HTERT RPE-1 (cell line): ENCODE data around the gene LYPD4.

Experiments
- in situ Hi-C: fragments of 300-500 bp; cut with MboI; formaldehyde crosslinking; loops from 4 replicates; pipeline ENCODE4 v1.14.3; 2020; ENCODE audit warnings: low sequenced_read_pairs

LYPD4 gene

GRCh38 chr19:41844601-41845000 lies at the start of gene LYPD4:
Gene LYPD4, minus strand, starts transcription at chr19:41844683. Its CDS starts 5,398 bp downstream, at chr19:41839285.
- in situ Hi-C loops: no loop called here

- in situ Hi-C loops: no loop called here
These were observed 49.4 kb upstream of the LYPD4 start for GRCh38 chr19:41893899-41894298.

GRCh38 chr19:41892173-41892902 lies 47.9 kb upstream of the LYPD4 start:
- in situ Hi-C loops: no loop called here

- in situ Hi-C loops: no loop called here
These were observed 46.5 kb upstream of the LYPD4 start for GRCh38 chr19:41890936-41891335.

- in situ Hi-C loops: no loop called here
These were observed 45.4 kb upstream of the LYPD4 start for GRCh38 chr19:41889896-41890295.

GRCh38 chr19:41888926-41889325 lies 44.4 kb upstream of the LYPD4 start:
- in situ Hi-C loops: no loop called here

- in situ Hi-C loops: no loop called here
These were observed 43.4 kb upstream of the LYPD4 start for GRCh38 chr19:41887711-41888382.

GRCh38 chr19:41886761-41887710 lies 42.6 kb upstream of the LYPD4 start:
- in situ Hi-C loops: no loop called here

GRCh38 chr19:41883821-41884733 lies 39.6 kb upstream of the LYPD4 start:
- in situ Hi-C loops: no loop called here

GRCh38 chr19:41883463-41883820 lies 39.0 kb upstream of the LYPD4 start:
- in situ Hi-C loops: no loop called here

- in situ Hi-C loops: no loop called here
These were observed 38.3 kb upstream of the LYPD4 start, which contains the start of gene ARHGEF1 for GRCh38 chr19:41882568-41883462. Gene ARHGEF1, plus strand, starts transcription at chr19:41883184. Its CDS starts 4,899 bp downstream, at chr19:41888083.

GRCh38 chr19:41880329-41880708 lies 35.8 kb upstream of the LYPD4 start:
- in situ Hi-C loops: no loop called here

- in situ Hi-C loops: no loop called here
These were observed 35.3 kb upstream of the LYPD4 start for GRCh38 chr19:41879670-41880328.

GRCh38 chr19:41879080-41879479 lies 34.6 kb upstream of the LYPD4 start:
- in situ Hi-C loops: no loop called here

GRCh38 chr19:41877916-41878905 lies 33.7 kb upstream of the LYPD4 start:
- in situ Hi-C loops: no loop called here

- in situ Hi-C loops: no loop called here
These were observed 32.7 kb upstream of the LYPD4 start, which contains the start of gene CD79A for GRCh38 chr19:41876847-41877832. Gene CD79A, plus strand, starts transcription at chr19:41877279. Its CDS starts 26 bp downstream, at chr19:41877305.
